Activated CD8-positive, alpha-beta memory T cell treated with anti-CD3 and anti-CD28 coated beads, Interleukin-2, amount 10 ng/mL, durations not matched to agents 7 days and 5 days (primary cell): ENCODE results near the gene GNB2. TPM values are rescaled to one million over a fixed set of nuclear protein-coding genes. Genes with fewer than 3 reads are reported as not detected.

Experiments used
- ATAC-seq: fragments of 150-1000 bp; cut with Tn5 transposase; one replicate; pipeline ENCODE4 v1.10.0; 2021; ENCODE audit warnings: moderate library complexity
- CTCF ChIA-PET: fragments of 350-600 bp; sonication (Branson Sonifier 250); formaldehyde crosslinking; loops from one replicate; lab custom pipeline; 2021; ENCODE audit warnings: antibody characterized with exemption; lab: Charles Lee
- DNase-seq: peaks from one replicate; pipeline ENCODE4 v3.0.0-alpha.2; 2020
- H3K27ac Mint-ChIP-seq: one replicate; pipeline ENCODE4 v1.8.0; 2021; ENCODE audit warnings: mild to moderate bottlenecking, mixed read lengths
- H3K27me3 Mint-ChIP-seq: one replicate; pipeline ENCODE4 v1.8.0; 2021; ENCODE audit warnings: mixed read lengths
- H3K36me3 Mint-ChIP-seq: one replicate; pipeline ENCODE4 v1.8.0; 2021; ENCODE audit warnings: mild to moderate bottlenecking, mixed read lengths
- H3K4me1 Mint-ChIP-seq: one replicate; pipeline ENCODE4 v1.8.0; 2021; ENCODE audit warnings: mixed read lengths
- H3K4me3 Mint-ChIP-seq: one replicate; pipeline ENCODE4 v1.8.0; 2021; ENCODE audit warnings: mild to moderate bottlenecking, moderate library complexity, mixed read lengths
- H3K9me3 Mint-ChIP-seq: one replicate; pipeline ENCODE4 v1.8.0; 2022; ENCODE audit warnings: low read depth, mixed read lengths
- total RNA-seq, 2 experiments: library from RNA; stranded (reverse); gene quantifications; one replicate each; pipeline ENCODE4 v1.2.3, GENCODE V29; 2021

Gene GNB2
- total RNA-seq, result 100 to 1,000 TPM; 243 to 271 TPM

GRCh38 chr7:100673302-100673941, at the start of gene GNB2:
Gene GNB2 (plus strand): TSS chr7:100673740. CDS start chr7:100676266, 2,526 bp downstream.
- H3K36me3 Mint-ChIP-seq, result peaks cover 17% of the 10 kb centered on the region
- H3K4me3 Mint-ChIP-seq, result peak within 1 kb of the TSS; percentile 93
- H3K27me3 Mint-ChIP-seq, result peaks cover 2% of the 10 kb centered on the region
- peak within 1 kb of the TSS; percentile 92 for H3K27ac Mint-ChIP-seq
- DNase-seq (peak; percentile 99), ATAC-seq (peak; percentile 75)
- H3K4me1 Mint-ChIP-seq, result peaks cover 18% of the 10 kb centered on the region
- no peaks in the 10 kb centered on the region for H3K9me3 Mint-ChIP-seq
- CTCF ChIA-PET, result interaction anchor here (0.6 to 2.6 kb wide), 8 partner anchors 15 to 109 kb away, joined by 3 to 15 read pairs (median 6); no protein-coding TSS in a partner anchor

DNA sequence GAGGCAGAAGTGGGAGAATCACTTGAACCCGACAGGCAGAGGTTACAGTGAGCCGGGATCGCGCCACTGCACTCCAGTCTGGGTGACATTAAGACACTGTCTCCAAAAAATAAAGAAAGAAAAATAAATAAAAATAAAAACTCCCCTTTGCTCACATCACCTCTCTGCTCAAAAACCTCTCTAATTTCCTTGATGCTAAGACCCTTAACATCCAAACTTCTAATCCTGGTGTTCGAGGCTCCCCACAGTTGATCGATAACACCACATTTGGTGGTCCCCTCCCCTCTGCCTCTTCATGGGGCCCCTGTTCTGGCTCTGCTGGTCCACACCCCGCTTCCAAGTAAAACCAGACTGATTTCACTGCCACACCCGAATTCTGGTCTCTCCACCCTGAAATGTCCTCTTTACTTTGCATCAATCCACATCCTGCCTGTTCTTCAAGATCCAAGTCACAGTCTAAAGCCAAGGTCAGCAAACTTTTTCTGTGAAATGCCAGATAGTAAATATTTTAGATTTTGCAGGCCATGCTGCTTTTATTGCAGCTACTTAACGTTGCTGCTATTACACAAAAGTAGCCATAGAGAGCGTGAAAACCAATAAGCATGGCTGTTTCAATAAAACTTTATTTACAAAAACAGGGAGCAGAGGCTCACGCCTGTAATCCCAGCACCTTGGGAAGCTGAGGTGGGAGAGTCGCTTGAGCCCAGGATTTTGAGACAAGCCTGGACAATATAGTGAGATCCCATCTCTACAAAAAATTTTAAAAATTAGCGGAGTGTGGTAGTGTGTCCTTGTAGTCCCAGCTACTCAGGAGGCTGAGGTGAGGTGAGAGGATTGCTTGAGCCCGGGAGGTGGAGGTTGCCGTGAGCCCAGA, 49.4 kb upstream of the GNB2 start:
- Mint-ChIP-seq H3K27me3 (no peaks in the 10 kb centered on the region), H3K9me3 (no peaks in the 10 kb centered on the region), H3K27ac (peak overlapping the region; percentile 82), H3K4me3 (peak overlapping the region; percentile 0), H3K4me1 (peaks cover 40% of the 10 kb centered on the region), H3K36me3 (peaks cover 3% of the 10 kb centered on the region)
- ATAC-seq, result no peak
- peak; percentile 62 for DNase-seq
- CTCF ChIA-PET, result interaction anchor here (0.7 to 4.8 kb wide), 7 partner anchors 9 to 511 kb away, joined by 3 to 21 read pairs (median 4); partner anchors contain the start of genes MOSPD3 and POP7

DNA sequence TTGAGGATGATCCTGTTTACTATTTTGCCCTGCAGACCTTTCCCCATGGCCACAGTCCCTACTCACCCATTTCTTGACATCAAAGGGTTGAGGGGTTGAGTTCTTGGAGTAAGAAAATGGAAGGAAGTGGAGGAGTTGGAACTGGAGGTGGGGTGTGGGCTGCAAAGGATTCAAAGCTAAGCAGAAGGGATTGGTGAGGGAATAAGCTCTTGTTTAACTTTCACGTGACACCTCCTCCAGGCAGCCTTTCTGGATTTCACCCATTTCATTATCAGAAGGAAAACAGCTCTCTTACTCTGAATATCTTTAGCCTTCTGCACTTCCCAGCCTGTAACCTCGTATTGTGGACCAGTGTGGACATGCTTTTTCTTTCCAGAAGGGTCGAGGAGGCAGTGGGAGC, 47.5 kb upstream of the GNB2 start:
- Mint-ChIP-seq H3K4me3 (peak overlapping the region; percentile 69), H3K4me1 (peaks cover 48% of the 10 kb centered on the region), H3K27me3 (no peaks in the 10 kb centered on the region), H3K9me3 (no peaks in the 10 kb centered on the region), H3K36me3 (peaks cover 5% of the 10 kb centered on the region), H3K27ac (peak overlapping the region; percentile 81)
- DNase-seq, result no peak
- no peak for ATAC-seq
- CTCF ChIA-PET, result interaction anchor here (0.8 to 4.8 kb wide), 10 partner anchors 9 to 143 kb away, joined by 3 to 21 read pairs (median 5); partner anchors contain the start of genes FBXO24, GIGYF1, MOSPD3 and POP7

- Mint-ChIP-seq H3K27ac (peak overlapping the region; percentile 81), H3K36me3 (peaks cover 5% of the 10 kb centered on the region), H3K4me1 (peaks cover 50% of the 10 kb centered on the region), H3K27me3 (no peaks in the 10 kb centered on the region), H3K9me3 (no peaks in the 10 kb centered on the region), H3K4me3 (peak overlapping the region; percentile 69)
- CTCF ChIA-PET, result interaction anchor here (1.1 to 4.8 kb wide), 9 partner anchors 8 to 144 kb away, joined by 3 to 21 read pairs (median 6); partner anchors contain the start of genes FBXO24, GIGYF1, MOSPD3 and POP7
- peak; percentile 96 for ATAC-seq
- peak; percentile 96 for DNase-seq
Measured at GRCh38 chr7:100626530-100627237, 46.9 kb upstream of the GNB2 start.

DNA sequence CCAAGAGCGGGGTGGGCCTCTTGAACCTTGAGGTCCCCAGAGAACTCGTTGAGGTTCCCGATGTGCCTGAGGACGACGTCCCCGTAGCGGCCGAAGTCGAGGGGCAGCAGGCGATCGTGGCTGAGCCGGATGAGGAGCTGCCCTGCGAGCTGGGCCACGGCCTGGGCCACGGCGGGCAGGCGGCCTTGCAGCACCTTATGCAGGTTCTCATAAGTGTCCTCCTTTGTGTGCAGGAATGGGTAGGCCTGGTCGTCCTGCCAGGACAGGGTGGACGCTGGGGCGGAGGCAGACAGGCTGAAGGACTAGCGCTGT, 46.3 kb upstream of the GNB2 start:
- Mint-ChIP-seq H3K27me3 (no peaks in the 10 kb centered on the region), H3K9me3 (no peaks in the 10 kb centered on the region), H3K27ac (peak overlapping the region; percentile 81), H3K36me3 (peaks cover 5% of the 10 kb centered on the region), H3K4me3 (peak overlapping the region; percentile 69), H3K4me1 (peaks cover 55% of the 10 kb centered on the region)
- CTCF ChIA-PET, result interaction anchor here (1.1 to 4.8 kb wide), 6 partner anchors 14 to 144 kb away, joined by 3 to 21 read pairs (median 5); partner anchors contain the start of genes FBXO24, MOSPD3 and POP7
- DNase-seq, result no peak
- ATAC-seq, result no peak

DNA sequence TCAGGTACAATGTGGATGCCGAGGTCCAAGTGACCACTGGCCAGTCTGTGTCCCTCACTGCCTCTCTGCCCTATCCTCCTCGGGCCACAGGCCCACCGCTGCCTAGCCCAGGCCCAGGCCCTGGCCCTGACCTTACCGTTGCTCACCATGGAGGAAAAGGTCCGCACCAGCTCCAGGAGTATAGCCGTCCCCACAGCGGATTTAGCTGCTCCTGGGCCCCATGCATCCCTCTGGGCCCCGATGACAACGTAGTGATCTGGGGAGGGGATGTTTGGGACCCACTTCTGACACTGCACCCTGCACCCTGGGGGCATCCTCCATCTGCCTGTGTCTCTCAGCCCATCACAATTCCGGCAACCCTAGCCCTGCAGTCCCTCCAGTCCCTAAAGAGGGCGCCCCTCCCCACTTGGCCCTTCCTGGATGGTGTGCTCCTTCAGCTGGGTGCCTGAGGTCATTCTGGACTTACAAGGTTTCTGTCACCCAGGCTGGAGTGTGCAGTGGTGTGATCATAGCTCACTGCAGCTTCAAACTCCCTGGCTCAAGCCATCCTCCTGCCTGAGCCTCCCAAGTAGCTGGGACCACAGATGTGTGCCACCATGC, 44.3 kb upstream of the GNB2 start:
- Mint-ChIP-seq H3K27me3 (no peaks in the 10 kb centered on the region), H3K27ac (peak overlapping the region; percentile 20), H3K4me1 (peaks cover 63% of the 10 kb centered on the region), H3K9me3 (no peaks in the 10 kb centered on the region), H3K36me3 (peaks cover 5% of the 10 kb centered on the region), H3K4me3 (no peak overlapping the region)
- DNase-seq, result peak; percentile 56
- no peak for ATAC-seq
- CTCF ChIA-PET, result interaction anchor here (0.7 to 2.8 kb wide), 14 partner anchors 9 to 223 kb away, joined by 3 to 11 read pairs (median 4); partner anchors contain the start of genes MOSPD3, POP7 and SLC12A9

- no peaks in the 10 kb centered on the region for H3K27me3 Mint-ChIP-seq
- DNase-seq (no peak), ATAC-seq (no peak)
- peaks cover 5% of the 10 kb centered on the region for H3K36me3 Mint-ChIP-seq
- no peaks in the 10 kb centered on the region for H3K9me3 Mint-ChIP-seq
- H3K27ac Mint-ChIP-seq, result peak overlapping the region; percentile 47
- peaks cover 62% of the 10 kb centered on the region for H3K4me1 Mint-ChIP-seq
- no peak overlapping the region for H3K4me3 Mint-ChIP-seq
- CTCF ChIA-PET, result interaction anchor here (0.7 to 2.8 kb wide), 14 partner anchors 10 to 223 kb away, joined by 3 to 11 read pairs (median 4); partner anchors contain the start of genes MOSPD3, POP7 and SLC12A9
Measured at GRCh38 chr7:100630066-100630465, 43.5 kb upstream of the GNB2 start.

GRCh38 chr7:100632951-100633717, 40.4 kb upstream of the GNB2 start:
- DNase-seq (peak; percentile 79), ATAC-seq (peak; percentile 82)
- Mint-ChIP-seq H3K27ac (peak overlapping the region; percentile 92), H3K4me3 (peak overlapping the region; percentile 82), H3K36me3 (peaks cover 8% of the 10 kb centered on the region), H3K9me3 (no peaks in the 10 kb centered on the region), H3K4me1 (peaks cover 40% of the 10 kb centered on the region), H3K27me3 (no peaks in the 10 kb centered on the region)
- CTCF ChIA-PET, result interaction anchor here (0.7 to 6.1 kb wide), 29 partner anchors 9 to 425 kb away, joined by 3 to 77 read pairs (median 6); partner anchors contain the start of genes ACTL6B, FBXO24, GIGYF1 and GNB2

DNA sequence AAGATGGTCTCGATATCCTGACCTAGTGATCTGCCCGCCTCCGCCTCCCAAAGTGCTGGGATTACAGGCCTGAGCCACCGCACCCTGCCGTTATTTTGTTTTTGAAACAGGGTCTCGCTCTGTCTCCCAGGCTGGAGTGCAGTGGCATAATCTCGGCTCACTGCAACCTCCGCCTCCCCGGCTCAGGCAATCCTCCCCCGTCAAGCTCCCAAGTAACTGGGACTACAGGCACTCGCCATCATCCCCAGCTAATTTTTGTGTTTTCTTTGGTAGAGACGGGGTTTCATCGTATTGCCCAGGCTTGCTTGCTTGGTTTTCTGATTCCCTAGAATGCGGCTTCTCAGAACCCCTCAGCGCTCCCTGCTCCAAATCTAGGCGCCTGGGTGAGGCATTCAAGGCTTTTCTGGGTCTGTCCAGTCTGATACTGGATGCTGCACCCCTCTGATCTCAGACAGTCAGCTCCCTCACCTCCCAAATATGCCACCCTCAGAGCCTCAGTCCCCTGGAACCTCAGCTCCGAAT, 33.5 kb upstream of the GNB2 start:
- Mint-ChIP-seq H3K27ac (no peak overlapping the region), H3K27me3 (no peaks in the 10 kb centered on the region), H3K9me3 (no peaks in the 10 kb centered on the region), H3K4me1 (no peaks in the 10 kb centered on the region), H3K36me3 (peaks cover 3% of the 10 kb centered on the region), H3K4me3 (no peak overlapping the region)
- ATAC-seq, result no peak
- no peak for DNase-seq
- CTCF ChIA-PET, result interaction anchor here (0.7 kb wide), 1 partner anchor 62 kb away, joined by 3 read pairs; no protein-coding TSS in a partner anchor

- no peaks in the 10 kb centered on the region for H3K9me3 Mint-ChIP-seq
- no peak for DNase-seq
- no peak overlapping the region for H3K4me3 Mint-ChIP-seq
- H3K27me3 Mint-ChIP-seq, result peaks cover 4% of the 10 kb centered on the region
- H3K27ac Mint-ChIP-seq, result no peak overlapping the region
- CTCF ChIA-PET, result no interaction called here
- no peaks in the 10 kb centered on the region for H3K4me1 Mint-ChIP-seq
- H3K36me3 Mint-ChIP-seq, result peaks cover 2% of the 10 kb centered on the region
- no peak for ATAC-seq
Measured at GRCh38 chr7:100640517-100641440, 32.8 kb upstream of the GNB2 start.

- DNase-seq (no peak), ATAC-seq (no peak)
- Mint-ChIP-seq H3K27ac (no peak within 1 kb of the TSS), H3K36me3 (no peaks in the 10 kb centered on the region), H3K4me1 (no peaks in the 10 kb centered on the region), H3K9me3 (no peaks in the 10 kb centered on the region), H3K27me3 (peaks cover 7% of the 10 kb centered on the region), H3K4me3 (no peak within 1 kb of the TSS)
- CTCF ChIA-PET, result interaction anchor here (1.5 kb wide), 1 partner anchor 8 kb away, joined by 9 read pairs; no protein-coding TSS in a partner anchor
Measured at GRCh38 chr7:100641463-100641859, 32.1 kb upstream of the GNB2 start, which contains the start of gene TFR2. Gene TFR2 (minus strand): TSS chr7:100641552. CDS start chr7:100641509, 43 bp downstream.
